GM23248 (cell line): ENCODE data around the gene ATN1. TPM values are rescaled to one million over a fixed set of nuclear protein-coding genes. Genes with fewer than 3 reads are reported as not detected.

Experiments used
- DNase-seq: peaks from one replicate; pipeline ENCODE4 v3.0.0-alpha.2; 2015
- H2AFZ ChIP-seq: fragments of 200-600 bp; sonication (generic); 2 replicates; pipeline ENCODE4 v1.6.1; 2016; ENCODE audit warnings: antibody characterized with exemption
- H3F3A ChIP-seq: fragments of 200-600 bp; sonication (generic); 2 replicates; pipeline ENCODE4 v1.6.1; 2016; ENCODE audit warnings: mild to moderate bottlenecking, antibody characterized with exemption, mixed run types; ENCODE audit not compliant: insufficient read depth
- H3K27ac ChIP-seq: fragments of 200-600 bp; sonication (generic); 2 replicates; pipeline ENCODE4 v1.5.1; 2016; ENCODE audit warnings: mild to moderate bottlenecking
- H3K27me3 ChIP-seq: fragments of 200-600 bp; sonication (generic); replicated peaks from 2 replicates; pipeline ENCODE4 v1.6.1; 2016; ENCODE audit warnings: mild to moderate bottlenecking; ENCODE audit not compliant: insufficient read depth
- H3K36me3 ChIP-seq: fragments of 200-600 bp; sonication (generic); 2 replicates; pipeline ENCODE4 v1.6.1; 2016; ENCODE audit warnings: low read depth, mild to moderate bottlenecking
- H3K4me1 ChIP-seq: fragments of 200-600 bp; sonication (generic); 2 replicates; pipeline ENCODE4 v1.6.1; 2016; ENCODE audit warnings: mild to moderate bottlenecking; ENCODE audit not compliant: insufficient read depth
- H3K4me2 ChIP-seq: fragments of 200-600 bp; sonication (generic); one replicate; pipeline ENCODE4 v1.6.1; 2016; ENCODE audit warnings: mild to moderate bottlenecking; ENCODE audit not compliant: unreplicated experiment
- H3K4me3 ChIP-seq: fragments of 200-600 bp; sonication (generic); 2 replicates; pipeline ENCODE4 v1.5.1; 2016; ENCODE audit warnings: mild to moderate bottlenecking
- H3K79me2 ChIP-seq: fragments of 200-600 bp; sonication (generic); 2 replicates; pipeline ENCODE4 v1.6.1; 2016; ENCODE audit warnings: mild to moderate bottlenecking; ENCODE audit not compliant: insufficient read depth
- H3K9ac ChIP-seq: fragments of 200-600 bp; sonication (generic); 2 replicates; pipeline ENCODE4 v1.6.1; 2016; ENCODE audit warnings: mild to moderate bottlenecking
- H3K9me2 ChIP-seq: fragments of 200-600 bp; sonication (generic); 2 replicates; pipeline ENCODE4 v1.6.1; 2016; ENCODE audit warnings: mixed run types, mild to moderate bottlenecking, moderate library complexity; ENCODE audit not compliant: insufficient read depth
- H3K9me3 ChIP-seq: fragments of 200-600 bp; sonication (generic); one replicate; pipeline ENCODE4 v1.6.1; 2017; ENCODE audit warnings: low read depth
- H4K20me1 ChIP-seq: fragments of 200-600 bp; sonication (generic); 2 replicates; pipeline ENCODE4 v1.6.0; 2016; ENCODE audit not compliant: insufficient read depth
- EZH2 ChIP-seq: fragments of 200-600 bp; sonication (generic); IDR thresholded peaks from 2 replicates; pipeline ENCODE4 v1.6.1; 2018; ENCODE audit warnings: antibody characterized with exemption, mild to moderate bottlenecking; ENCODE audit not compliant: insufficient read depth, poor library complexity, severe bottlenecking
- EZH2phosphoT487 ChIP-seq: fragments of 200-600 bp; sonication (generic); IDR thresholded peaks from 2 replicates; pipeline ENCODE4 v1.6.1; 2018; ENCODE audit warnings: antibody characterized with exemption, moderate library complexity, mild to moderate bottlenecking, low read depth; ENCODE audit not compliant: insufficient read depth
- WGBS, 2 experiments: methylation state at CpG; one replicate each; pipeline ENCODE4 v1.1.6; 2015 to 2017; ENCODE audit warnings: low lambda C conversion rate in 2 of 2, low coverage in 1 of 2; ENCODE audit errors: missing lambda C conversion rate in 2 of 2; 5-methylcytosine and 5-hydroxymethylcytosine counted together
- in situ Hi-C: fragments of 300-500 bp; cut with MboI; formaldehyde crosslinking; loops from 2 replicates; pipeline ENCODE4 v1.15.0; 2020
- polyA plus RNA-seq: library from polyadenylated mRNA; unstranded; fragments of >200 nt; fragmentation: Nextera tagmentation; extraction: Ambion mirVana; gene quantifications from 2 replicates; pipeline ENCODE4 v1.2.1, GENCODE V29; 2016
- total RNA-seq: library from RNA; depleted of rRNA; stranded (reverse); fragments of >200 nt; shearing (Covaris generic); gene quantifications from 2 replicates; pipeline ENCODE4 v1.2.3, GENCODE V29; 2014

Gene ATN1
- total and polyA plus RNA-seq, 2 experiments from 2014 or later, result 6.5 to 14.7 TPM

DNA sequence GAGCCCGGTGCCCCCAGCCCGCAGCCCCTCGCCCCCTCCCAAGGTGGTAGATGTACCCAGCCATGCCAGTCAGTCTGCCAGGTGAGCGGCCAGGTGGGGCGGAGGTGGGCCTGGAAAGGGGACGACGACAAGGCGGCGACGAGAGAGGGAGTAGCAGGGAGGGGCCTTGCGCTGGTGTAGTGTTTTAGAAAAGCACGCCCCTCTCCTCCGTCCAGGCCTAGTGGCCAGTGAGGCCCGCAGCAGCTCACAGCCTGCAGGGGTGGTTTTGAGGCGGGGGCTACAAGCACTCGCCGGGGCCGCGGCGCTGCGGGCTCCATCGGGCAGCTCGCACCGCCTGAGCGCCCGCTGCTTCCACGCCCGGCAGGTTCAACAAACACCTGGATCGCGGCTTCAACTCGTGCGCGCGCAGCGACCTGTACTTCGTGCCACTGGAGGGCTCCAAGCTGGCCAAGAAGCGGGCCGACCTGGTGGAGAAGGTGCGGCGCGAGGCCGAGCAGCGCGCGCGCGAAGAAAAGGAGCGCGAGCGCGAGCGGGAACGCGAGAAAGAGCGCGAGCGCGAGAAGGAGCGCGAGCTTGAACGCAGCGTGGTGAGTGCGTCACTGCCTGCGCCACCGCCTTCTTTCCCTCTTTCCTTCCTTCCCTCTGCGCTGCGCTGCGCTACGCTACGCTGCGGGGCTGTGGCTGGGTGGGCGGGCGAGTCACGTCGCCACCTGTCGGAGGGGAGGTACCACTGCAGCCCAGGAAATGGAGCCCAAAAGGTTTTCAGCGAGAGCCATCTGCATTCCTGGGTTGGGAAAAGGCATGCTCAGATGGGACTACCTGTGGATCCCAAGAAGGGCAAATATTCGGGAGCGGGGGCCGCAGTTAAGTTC is 10.0 kb downstream of the ATN1 start:
- H3K4me2 ChIP-seq, result peak overlapping the region; percentile 92
- peaks cover 20% of the 10 kb centered on the region for H3K4me1 ChIP-seq
- peak overlapping the region; percentile 91 for H3K9ac ChIP-seq
- 2% methylated on average over 57 to 77 of the region's 80 CpGs for WGBS, 2 experiments
- peaks cover 64% of the 10 kb centered on the region for H3F3A ChIP-seq
- peaks cover 40% of the 10 kb centered on the region for H3K79me2 ChIP-seq
- no peaks in the 10 kb centered on the region for H3K27me3 ChIP-seq
- H2AFZ ChIP-seq, result peak overlapping the region; percentile 49; the same call in 1 of the 2 replicates
- in situ Hi-C loops, result no loop called here
- peaks cover 13% of the 10 kb centered on the region; the same call in 1 of the 2 replicates for H3K36me3 ChIP-seq
- TF ChIP-seq EZH2 (no peak), EZH2phosphoT487 (no peak)
- H3K4me3 ChIP-seq, result peak overlapping the region; percentile 79
- no peaks in the 10 kb centered on the region for H3K9me2 ChIP-seq
- peak; percentile 98 for DNase-seq
- H3K9me3 ChIP-seq, result no peaks in the 10 kb centered on the region
- peak overlapping the region; percentile 62 for H3K27ac ChIP-seq
- peaks cover 4% of the 10 kb centered on the region; the same call in 1 of the 2 replicates for H4K20me1 ChIP-seq

DNA sequence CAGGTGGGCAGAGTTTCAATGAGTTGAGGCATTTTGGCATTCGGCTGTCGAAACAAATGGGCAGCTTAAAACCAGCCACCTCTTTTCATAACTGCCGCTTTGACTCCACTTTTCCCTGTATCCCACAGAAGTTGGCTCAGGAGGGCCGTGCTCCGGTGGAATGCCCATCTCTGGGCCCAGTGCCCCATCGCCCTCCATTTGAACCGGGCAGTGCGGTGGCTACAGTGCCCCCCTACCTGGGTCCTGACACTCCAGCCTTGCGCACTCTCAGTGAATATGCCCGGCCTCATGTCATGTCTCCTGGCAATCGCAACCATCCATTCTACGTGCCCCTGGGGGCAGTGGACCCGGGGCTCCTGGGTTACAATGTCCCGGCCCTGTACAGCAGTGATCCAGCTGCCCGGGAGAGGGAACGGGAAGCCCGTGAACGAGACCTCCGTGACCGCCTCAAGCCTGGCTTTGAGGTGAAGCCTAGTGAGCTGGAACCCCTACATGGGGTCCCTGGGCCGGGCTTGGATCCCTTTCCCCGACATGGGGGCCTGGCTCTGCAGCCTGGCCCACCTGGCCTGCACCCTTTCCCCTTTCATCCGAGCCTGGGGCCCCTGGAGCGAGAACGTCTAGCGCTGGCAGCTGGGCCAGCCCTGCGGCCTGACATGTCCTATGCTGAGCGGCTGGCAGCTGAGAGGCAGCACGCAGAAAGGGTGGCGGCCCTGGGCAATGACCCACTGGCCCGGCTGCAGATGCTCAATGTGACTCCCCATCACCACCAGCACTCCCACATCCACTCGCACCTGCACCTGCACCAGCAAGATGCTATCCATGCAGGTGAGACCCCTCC is 10.8 kb downstream of the ATN1 start:
- TF ChIP-seq EZH2phosphoT487, result no peak
- no peak for TF ChIP-seq EZH2
- peak overlapping the region; percentile 91 for H3K9ac ChIP-seq

GRCh38 chr12:6939191-6939540 is 11.4 kb downstream of the ATN1 start:
- in situ Hi-C loops, result no loop called here
- Histone ChIP-seq H3K27ac (no peak overlapping the region), H3K4me1 (peaks cover 19% of the 10 kb centered on the region), H3K9me2 (no peaks in the 10 kb centered on the region), H3K9ac (no peak overlapping the region), H3F3A (peaks cover 63% of the 10 kb centered on the region), H4K20me1 (no peaks in the 10 kb centered on the region), H3K36me3 (peaks cover 13% of the 10 kb centered on the region; the same call in 1 of the 2 replicates), H3K9me3 (no peaks in the 10 kb centered on the region), H3K79me2 (peaks cover 26% of the 10 kb centered on the region), H3K27me3 (no peaks in the 10 kb centered on the region), H2AFZ (no peak overlapping the region), H3K4me2 (no peak overlapping the region), H3K4me3 (no peak overlapping the region)
- 62 to 63% methylated on average over 2 of the region's 2 CpGs for WGBS, 2 experiments
- TF ChIP-seq EZH2, result no peak
- no peak for TF ChIP-seq EZH2phosphoT487
- DNase-seq, result no peak

More for the DNA sequence above, 10.8 kb downstream of the ATN1 start:
- H3K4me3 ChIP-seq, result peak overlapping the region; percentile 79; the same call in 1 of the 2 replicates
- H3K36me3 ChIP-seq, result peaks cover 13% of the 10 kb centered on the region; the same call in 1 of the 2 replicates
- peak overlapping the region; percentile 15 for H3K4me2 ChIP-seq
- in situ Hi-C loops, result no loop called here
- H3K9me3 ChIP-seq, result no peaks in the 10 kb centered on the region
- peaks cover 64% of the 10 kb centered on the region for H3F3A ChIP-seq
- no peaks in the 10 kb centered on the region for H3K9me2 ChIP-seq
- peaks cover 32% of the 10 kb centered on the region for H3K79me2 ChIP-seq
- no peak overlapping the region for H3K27ac ChIP-seq
- H4K20me1 ChIP-seq, result 0 out of 2 replicates have a peak, but pooled peaks cover under 1% of the 10 kb centered on the region
- H3K27me3 ChIP-seq, result no peaks in the 10 kb centered on the region
- H2AFZ ChIP-seq, result no peak overlapping the region
- WGBS, 2 experiments, result 78 to 79% methylated on average over 31 to 32 of the region's 32 CpGs
- H3K4me1 ChIP-seq, result peaks cover 25% of the 10 kb centered on the region
- no peak for DNase-seq

DNA sequence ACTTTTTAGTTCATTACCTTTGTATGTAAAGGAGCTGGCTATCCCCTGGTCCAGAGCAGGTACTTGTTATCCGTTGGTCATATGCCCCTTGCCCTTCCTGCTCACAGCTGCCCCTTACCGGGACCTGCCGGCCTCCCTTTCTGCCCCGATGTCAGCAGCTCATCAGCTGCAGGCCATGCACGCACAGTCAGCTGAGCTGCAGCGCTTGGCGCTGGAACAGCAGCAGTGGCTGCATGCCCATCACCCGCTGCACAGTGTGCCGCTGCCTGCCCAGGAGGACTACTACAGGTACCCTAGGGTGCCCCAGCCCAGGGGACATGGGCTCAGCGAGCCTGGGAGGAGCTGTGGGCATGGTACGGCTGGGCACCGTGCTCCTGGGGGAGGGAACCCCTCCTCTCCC is 13.5 kb downstream of the ATN1 start:
- no peak for DNase-seq
- Histone ChIP-seq H2AFZ (no peak overlapping the region), H3K9me2 (no peaks in the 10 kb centered on the region), H3K27ac (no peak overlapping the region), H3K9me3 (no peaks in the 10 kb centered on the region), H3K79me2 (peaks cover 18% of the 10 kb centered on the region), H3K4me3 (no peak overlapping the region), H3K36me3 (0 out of 2 replicates have a peak, but pooled peaks cover 5% of the 10 kb centered on the region), H3K27me3 (no peaks in the 10 kb centered on the region), H3K4me2 (no peak overlapping the region), H3K9ac (no peak overlapping the region), H3K4me1 (peaks cover 24% of the 10 kb centered on the region), H4K20me1 (no peaks in the 10 kb centered on the region), H3F3A (peaks cover 51% of the 10 kb centered on the region)
- in situ Hi-C loops, result loop anchor here (10.0 kb wide), 1 partner anchor 174 kb away; no protein-coding TSS in a partner anchor
- no peak for TF ChIP-seq EZH2phosphoT487
- no peak for TF ChIP-seq EZH2
- WGBS, 2 experiments, result 79 to 80% methylated on average over 12 of the region's 12 CpGs
